Stimulated activated naive CD4-positive, alpha-beta T cell treated with Interleukin-2 at 50 U/mL for 16 hours (primary cell): ENCODE data around the gene MXRA5.
"Not testable (repeated sequence)": the region's sequence is repeated elsewhere in the genome, so short reads cannot be mapped to it uniquely, and the experiment has no call there.

Experiments
- DNase-seq: peaks from one replicate; lab custom pipeline; 2025; lab: John Stamatoyannopoulos, UW

The MXRA5 gene

DNA sequence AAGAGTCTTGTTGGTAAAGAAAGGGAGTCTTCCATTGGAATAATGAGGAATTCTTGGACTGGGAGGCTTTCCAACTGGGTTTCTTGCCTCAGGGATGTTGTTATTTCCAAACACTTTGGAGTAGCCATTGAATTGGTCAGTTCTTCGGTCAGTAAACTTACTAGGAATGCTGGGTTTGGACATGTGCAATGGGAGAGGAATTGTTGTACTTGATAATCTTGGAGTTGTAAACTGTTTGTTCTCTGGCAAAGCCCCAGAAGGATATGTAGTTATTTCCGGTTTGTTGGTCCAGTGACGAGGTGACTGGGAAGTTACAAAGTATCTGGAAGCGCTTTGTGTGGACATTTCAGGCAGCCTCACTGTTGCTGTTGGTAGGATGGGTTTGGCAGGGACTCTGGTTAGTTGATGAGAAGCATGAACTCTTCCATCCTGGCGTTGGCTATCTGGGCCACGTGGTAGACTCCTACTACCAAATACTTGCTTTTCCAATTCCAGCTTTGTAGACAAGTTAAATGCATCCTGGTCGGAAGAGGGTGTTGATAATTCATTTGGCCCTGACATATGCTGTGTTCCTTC lies 25.9 kb downstream of the MXRA5 start:
- DNase-seq = no peak

GRCh38 chrX:3317191-3317718 lies 29.2 kb downstream of the MXRA5 start:
- no peak for DNase-seq

DNA sequence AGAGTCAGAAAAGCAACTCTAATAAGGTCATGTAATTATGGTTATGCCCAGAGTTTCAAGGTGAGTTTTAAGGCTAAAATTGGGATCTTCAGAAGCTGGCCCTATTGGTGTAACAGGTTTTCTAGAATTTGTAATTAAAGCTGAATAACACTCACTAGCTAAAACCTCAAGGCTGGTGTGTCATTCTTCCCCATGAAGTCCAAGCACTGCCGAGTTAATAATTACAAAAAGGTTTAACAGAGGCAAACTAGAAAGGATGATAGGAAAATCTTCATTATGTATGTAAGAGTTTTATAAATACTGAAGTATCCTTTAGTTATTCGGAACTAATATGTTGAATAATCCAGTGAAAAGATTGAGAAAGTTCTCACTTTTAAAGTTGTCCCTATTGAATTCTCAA lies 34.3 kb downstream of the MXRA5 start:
- DNase-seq = no peak

DNA sequence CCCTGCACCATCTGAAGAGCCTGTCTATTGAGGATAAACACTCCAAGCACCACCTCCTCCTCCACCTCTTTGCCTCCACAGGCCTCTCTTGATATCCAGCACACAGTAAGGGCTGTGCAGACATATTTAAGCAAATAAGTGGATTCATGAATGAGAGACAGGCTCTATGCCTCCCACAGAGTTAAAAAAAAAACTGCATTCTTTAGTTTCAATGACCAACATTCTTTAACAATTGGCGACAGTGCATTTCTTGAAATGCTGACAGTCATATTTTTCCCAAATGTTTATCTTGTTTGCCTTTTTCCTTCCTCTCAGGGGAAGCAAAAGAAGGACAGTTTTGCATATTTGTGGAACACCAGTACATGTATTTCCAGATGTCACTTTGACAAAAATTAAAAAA lies 38.6 kb downstream of the MXRA5 start:
- DNase-seq = no peak

- no peak for DNase-seq
Measured at GRCh38 chrX:3299636-3300035, 46.8 kb downstream of the MXRA5 start.

GRCh38 chrX:3295731-3296130 lies 50.7 kb downstream of the MXRA5 start:
- no peak for DNase-seq

DNA sequence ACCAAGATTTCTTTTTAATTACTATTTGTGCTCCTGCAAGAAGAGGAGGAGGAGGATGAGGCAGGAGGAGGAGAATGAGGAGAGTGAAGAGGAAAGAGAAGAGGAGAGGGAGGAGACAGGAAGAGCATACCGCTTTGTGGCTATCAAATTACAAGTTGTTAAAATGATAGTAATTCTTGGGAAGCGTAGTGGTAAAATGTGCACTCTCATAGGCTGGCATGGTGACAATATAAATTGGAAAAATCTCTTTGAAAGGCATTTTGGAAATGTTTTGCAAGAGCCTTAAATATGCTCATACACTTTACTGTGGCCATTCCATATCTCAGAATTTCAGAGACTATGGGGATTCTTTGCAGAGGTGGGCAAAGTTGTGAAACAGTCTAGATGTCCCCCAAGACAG lies 53.2 kb downstream of the MXRA5 start:
- no peak for DNase-seq

GRCh38 chrX:3290561-3290960 lies 55.9 kb downstream of the MXRA5 start:
- DNase-seq = no peak

GRCh38 chrX:3286196-3286945 lies 60.1 kb downstream of the MXRA5 start:
- no peak for DNase-seq

DNA sequence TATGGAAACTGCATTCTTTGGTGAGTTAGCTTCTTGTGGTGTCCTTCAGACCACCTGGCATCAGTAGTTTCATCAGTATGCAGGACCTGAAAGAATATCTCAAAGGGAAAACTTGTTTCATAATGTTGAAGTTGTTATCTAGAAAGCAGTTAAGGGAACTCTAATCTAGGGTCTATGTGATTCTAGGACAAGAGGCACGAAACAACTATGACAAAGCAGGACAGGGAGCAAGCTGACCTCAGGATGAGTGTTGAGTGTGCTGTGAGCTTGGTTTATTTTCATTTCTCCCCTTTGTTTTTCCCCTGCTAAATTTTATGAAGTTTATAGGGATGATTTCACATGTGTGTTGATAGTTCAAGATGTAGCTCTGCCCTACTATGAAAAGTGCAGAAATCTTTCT lies 65.7 kb downstream of the MXRA5 start:
- DNase-seq = no peak

GRCh38 chrX:3273668-3274067 lies 72.8 kb downstream of the MXRA5 start:
- DNase-seq = not testable (repeated sequence)

DNA sequence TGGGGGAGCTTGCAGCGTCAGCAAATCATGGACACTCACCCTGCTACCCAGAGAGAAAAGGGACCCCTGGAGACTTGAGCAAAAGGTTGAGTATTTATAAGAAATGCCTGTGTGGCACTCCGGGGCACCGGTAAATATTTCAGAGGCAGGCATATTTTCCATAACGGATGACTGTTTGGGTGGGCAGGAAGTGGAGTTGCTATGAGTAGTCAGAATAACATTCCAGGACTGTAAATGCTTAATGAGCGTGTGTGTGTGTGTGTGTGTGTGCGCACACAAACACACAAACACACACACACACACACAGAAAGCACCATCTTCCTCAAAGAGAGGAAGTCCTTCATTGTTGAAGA lies 74.6 kb downstream of the MXRA5 start:
- no peak for DNase-seq

GRCh38 chrX:3271183-3271833 lies 75.1 kb downstream of the MXRA5 start:
- no peak for DNase-seq

GRCh38 chrX:3268829-3269228 lies 77.6 kb downstream of the MXRA5 start:
- no peak for DNase-seq

DNA sequence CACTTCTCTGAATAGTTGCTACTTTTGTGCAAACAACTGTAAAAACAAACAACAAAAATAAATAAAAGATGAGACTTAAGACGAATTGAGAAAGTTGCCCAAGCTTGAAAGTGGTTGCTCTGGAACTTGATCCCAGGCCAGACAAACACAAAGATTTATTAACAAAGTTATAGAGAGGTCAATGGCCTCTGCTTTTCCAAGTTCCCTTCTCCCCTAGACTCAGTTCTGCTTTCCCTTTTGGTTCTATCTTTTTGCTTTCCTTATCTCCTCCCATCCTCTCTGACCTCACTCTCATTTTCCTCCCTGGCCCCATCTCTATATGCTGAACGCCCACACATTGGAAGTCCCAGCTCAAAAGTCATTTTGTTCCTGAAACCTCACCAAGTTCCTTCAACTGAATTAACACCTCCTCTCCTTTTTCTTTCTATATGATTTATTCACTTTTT lies 82.7 kb downstream of the MXRA5 start:
- DNase-seq = no peak

DNA sequence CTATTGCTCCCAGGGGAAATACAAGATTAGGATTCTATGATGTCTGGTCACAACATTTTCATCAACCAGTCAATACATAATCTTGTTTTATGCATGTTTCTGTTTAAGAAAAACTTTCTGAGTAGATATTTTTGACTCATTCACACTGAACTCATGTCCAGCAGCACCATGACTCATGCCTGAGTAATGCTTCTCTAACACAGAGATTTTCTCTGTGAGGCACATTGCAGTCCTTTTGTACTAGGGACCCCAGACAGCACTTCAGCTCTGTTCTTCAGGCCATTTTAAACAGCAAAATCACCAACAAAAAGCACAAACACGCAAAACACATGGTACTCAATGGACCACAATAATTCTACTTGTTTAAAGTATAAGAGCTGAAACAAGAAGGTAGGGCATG lies 83.6 kb downstream of the MXRA5 start:
- no peak for DNase-seq
